ENCODE data around the gene AP3B2.
"Not testable (repeated sequence)": the region's sequence is repeated elsewhere in the genome, so short reads cannot be mapped to it uniquely, and the experiment has no call there.

The AP3B2 gene

GRCh38 chr15:82709421-82710207 is at the start of gene AP3B2:
TSS of gene AP3B2 (minus strand) at chr15:82709875. CDS start at chr15:82709706, 169 bp downstream.
- peak; percentile 58 to 66 for DNase-seq (ENCODE audit: low read depth in 2 of 2)

GRCh38 chr15:82751308-82751707 is 41.6 kb upstream of the AP3B2 start:
- no peak for DNase-seq (ENCODE audit: low read depth in 2 of 2)

- no peak for DNase-seq (ENCODE audit: low read depth in 2 of 2)
These were observed 41.1 kb upstream of the AP3B2 start for GRCh38 chr15:82750831-82751180.

GRCh38 chr15:82749951-82750830 is 40.5 kb upstream of the AP3B2 start:
- DNase-seq (ENCODE audit: low read depth in 2 of 2), result peak; percentile 85 to 86

- no peak for DNase-seq (ENCODE audit: low read depth in 2 of 2)
These were observed 38.6 kb upstream of the AP3B2 start for GRCh38 chr15:82748315-82748714.

GRCh38 chr15:82743810-82744209 is 34.1 kb upstream of the AP3B2 start:
- DNase-seq (ENCODE audit: low read depth in 2 of 2), result no peak

- no peak for DNase-seq (ENCODE audit: low read depth in 2 of 2)
These were observed 32.5 kb upstream of the AP3B2 start for GRCh38 chr15:82742134-82742533.

GRCh38 chr15:82739086-82739485 is 29.4 kb upstream of the AP3B2 start:
- no peak for DNase-seq (ENCODE audit: low read depth in 2 of 2)

- no peak for DNase-seq (ENCODE audit: low read depth in 2 of 2)
These were observed 28.3 kb upstream of the AP3B2 start for GRCh38 chr15:82737975-82738374.

GRCh38 chr15:82731527-82731926 is 21.9 kb upstream of the AP3B2 start:
- DNase-seq (ENCODE audit: low read depth in 2 of 2), result no peak

- no peak for DNase-seq (ENCODE audit: low read depth in 2 of 2)
These were observed 20.4 kb upstream of the AP3B2 start for GRCh38 chr15:82730022-82730530.

GRCh38 chr15:82726816-82727215 is 17.1 kb upstream of the AP3B2 start:
- no peak for DNase-seq (ENCODE audit: low read depth in 2 of 2)

GRCh38 chr15:82715003-82715402 is 5.3 kb upstream of the AP3B2 start:
- DNase-seq (ENCODE audit: low read depth in 2 of 2), result no peak

GRCh38 chr15:82714016-82714415 is 4.3 kb upstream of the AP3B2 start:
- no peak for DNase-seq (ENCODE audit: low read depth in 2 of 2)

- DNase-seq (ENCODE audit: low read depth in 2 of 2), result no peak
These were observed 2.4 kb upstream of the AP3B2 start for GRCh38 chr15:82712036-82712435.

GRCh38 chr15:82710926-82711490 is 1.3 kb upstream of the AP3B2 start:
- no peak for DNase-seq (ENCODE audit: low read depth in 2 of 2)

GRCh38 chr15:82710208-82710555 is 507 bp upstream of the AP3B2 start:
- no peak for DNase-seq (ENCODE audit: low read depth in 2 of 2)

GRCh38 chr15:82709081-82709420 is 624 bp downstream of the AP3B2 start:
- no peak for DNase-seq (ENCODE audit: low read depth in 2 of 2)

- DNase-seq (ENCODE audit: low read depth in 2 of 2), result not testable (repeated sequence)
These were observed 3.8 kb downstream of the AP3B2 start for GRCh38 chr15:82705856-82706255.

GRCh38 chr15:82699726-82700125 is 9.9 kb downstream of the AP3B2 start:
- no peak for DNase-seq (ENCODE audit: low read depth in 2 of 2)

- DNase-seq (ENCODE audit: low read depth in 2 of 2), result no peak
These were observed 10.8 kb downstream of the AP3B2 start for GRCh38 chr15:82698711-82699345.

GRCh38 chr15:82697735-82698407 is 11.8 kb downstream of the AP3B2 start:
- DNase-seq (ENCODE audit: low read depth in 2 of 2), result no peak

Measured in stimulated activated CD8-positive, alpha-beta memory T cell treated with anti-CD3 and anti-CD28 coated beads, Interleukin-15, amount 100 ng/mL, for 48 hours (primary cell).